ENCODE results near the gene NACAD.

DNA sequence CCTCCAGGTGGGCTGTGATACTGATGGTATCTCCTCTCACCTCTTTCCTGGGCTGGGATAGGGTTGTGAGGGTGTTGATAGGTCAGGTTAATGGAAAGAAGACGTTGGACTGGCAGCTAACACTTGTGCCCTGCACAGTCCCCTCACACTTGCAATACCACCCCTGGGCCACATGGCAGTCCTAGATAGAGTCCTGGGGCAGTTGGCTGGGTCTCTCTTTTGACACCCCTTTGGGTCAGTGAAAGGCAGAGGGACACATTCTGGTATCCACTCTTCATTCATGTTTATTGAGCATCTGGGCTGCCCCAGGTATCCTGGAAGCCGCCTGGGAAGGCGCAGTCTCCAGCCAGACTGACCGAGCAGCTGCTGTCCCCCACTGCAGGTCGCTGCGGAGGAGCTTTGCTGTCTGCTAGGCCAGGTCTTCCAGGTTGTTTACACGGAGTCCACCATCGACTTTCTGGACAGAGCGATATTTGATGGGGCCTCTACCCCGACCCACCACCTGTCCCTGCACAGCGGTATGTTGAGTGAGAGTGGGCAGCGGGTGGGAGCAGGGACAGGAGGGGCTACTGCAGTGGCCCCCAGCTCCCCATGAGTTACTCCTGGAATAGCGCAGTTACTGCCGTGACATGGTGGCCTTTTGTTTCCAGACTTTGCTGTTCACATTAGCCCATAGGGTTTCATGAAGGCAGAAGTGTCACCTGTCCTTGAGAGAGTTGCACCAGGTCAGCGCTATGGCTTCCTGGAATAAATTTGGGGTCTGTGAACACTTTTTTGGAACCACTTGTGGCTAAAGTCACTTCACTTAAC is 19.1 kb downstream of the NACAD start:
- TF ChIP-seq, protein P1, sequence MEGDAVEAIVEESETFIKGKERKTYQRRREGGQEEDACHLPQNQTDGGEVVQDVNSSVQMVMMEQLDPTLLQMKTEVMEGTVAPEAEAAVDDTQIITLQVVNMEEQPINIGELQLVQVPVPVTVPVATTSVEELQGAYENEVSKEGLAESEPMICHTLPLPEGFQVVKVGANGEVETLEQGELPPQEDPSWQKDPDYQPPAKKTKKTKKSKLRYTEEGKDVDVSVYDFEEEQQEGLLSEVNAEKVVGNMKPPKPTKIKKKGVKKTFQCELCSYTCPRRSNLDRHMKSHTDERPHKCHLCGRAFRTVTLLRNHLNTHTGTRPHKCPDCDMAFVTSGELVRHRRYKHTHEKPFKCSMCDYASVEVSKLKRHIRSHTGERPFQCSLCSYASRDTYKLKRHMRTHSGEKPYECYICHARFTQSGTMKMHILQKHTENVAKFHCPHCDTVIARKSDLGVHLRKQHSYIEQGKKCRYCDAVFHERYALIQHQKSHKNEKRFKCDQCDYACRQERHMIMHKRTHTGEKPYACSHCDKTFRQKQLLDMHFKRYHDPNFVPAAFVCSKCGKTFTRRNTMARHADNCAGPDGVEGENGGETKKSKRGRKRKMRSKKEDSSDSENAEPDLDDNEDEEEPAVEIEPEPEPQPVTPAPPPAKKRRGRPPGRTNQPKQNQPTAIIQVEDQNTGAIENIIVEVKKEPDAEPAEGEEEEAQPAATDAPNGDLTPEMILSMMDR (conservative IDR thresholded peaks at IDR 0.05), result no peak
- TF ChIP-seq ZFX (IDR thresholded peaks at IDR 0.05), result no peak
